Measurements from ENCODE around the gene PCDHGB5. TPM values are rescaled to one million over a fixed set of nuclear protein-coding genes. Genes with fewer than 3 reads are reported as not detected.
"Not testable (repeated sequence)": the region's sequence is repeated elsewhere in the genome, so short reads cannot be mapped to it uniquely, and the experiment has no call there.

Gene PCDHGB5
- total RNA-seq, 1 donor from 2014 or later: 18.1 TPM

DNA sequence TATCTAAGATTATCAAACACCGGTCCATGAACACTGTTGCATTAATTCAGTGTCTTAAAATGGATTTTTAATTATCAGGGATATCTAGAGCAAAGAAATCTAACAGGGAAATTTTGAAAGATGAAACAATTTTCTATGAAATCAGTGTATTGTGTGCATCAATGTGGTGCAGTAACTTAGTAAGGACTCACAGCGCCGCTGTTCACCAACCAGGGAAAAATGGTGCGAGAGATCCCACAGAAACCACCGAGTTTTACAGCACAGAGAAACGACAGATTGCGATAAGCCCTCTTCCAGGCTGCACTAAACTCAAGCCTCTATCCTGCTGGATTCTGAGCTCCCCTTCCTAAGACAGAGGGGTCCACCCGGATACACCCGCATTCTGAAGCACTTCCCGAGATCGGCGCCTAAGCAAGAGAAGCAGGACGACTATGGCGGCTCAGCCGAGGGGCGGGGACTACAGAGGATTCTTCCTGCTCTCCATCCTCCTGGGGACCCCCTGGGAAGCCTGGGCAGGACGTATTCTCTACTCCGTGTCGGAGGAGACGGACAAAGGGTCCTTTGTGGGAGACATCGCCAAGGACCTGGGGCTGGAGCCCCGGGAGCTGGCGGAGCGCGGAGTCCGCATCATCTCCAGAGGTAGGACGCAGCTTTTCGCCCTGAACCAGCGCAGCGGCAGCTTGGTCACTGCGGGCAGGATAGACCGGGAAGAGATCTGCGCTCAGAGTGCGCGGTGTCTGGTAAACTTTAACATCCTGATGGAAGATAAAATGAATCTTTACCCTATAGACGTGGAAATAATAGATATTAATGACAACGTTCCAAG, 15.1 kb upstream of the PCDHGB5 start, which contains the start of gene PCDHGA7:
PCDHGA7 (plus strand) TSS at position 274 of the 826 bp plus-strand sequence; CDS start at position 432, 158 bp downstream.
- DNase-seq: no peak

DNA sequence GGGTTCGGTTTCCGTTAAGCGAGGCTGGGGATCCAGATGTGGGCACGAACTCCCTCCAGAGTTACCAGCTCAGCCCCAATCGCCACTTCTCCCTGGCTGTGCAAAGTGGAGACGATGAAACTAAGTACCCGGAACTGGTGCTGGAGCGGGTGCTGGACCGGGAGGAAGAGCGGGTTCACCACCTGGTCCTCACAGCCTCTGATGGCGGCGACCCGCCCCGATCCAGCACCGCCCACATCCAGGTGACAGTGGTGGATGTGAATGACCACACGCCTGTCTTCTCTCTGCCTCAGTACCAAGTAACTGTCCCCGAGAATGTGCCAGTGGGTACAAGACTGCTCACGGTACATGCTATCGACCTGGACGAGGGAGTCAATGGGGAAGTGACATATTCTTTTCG, 14.4 kb upstream of the PCDHGB5 start:
- no peak for DNase-seq

- DNase-seq: no peak
These were observed 13.1 kb upstream of the PCDHGB5 start for GRCh38 chr5:141384471-141385267.

DNA sequence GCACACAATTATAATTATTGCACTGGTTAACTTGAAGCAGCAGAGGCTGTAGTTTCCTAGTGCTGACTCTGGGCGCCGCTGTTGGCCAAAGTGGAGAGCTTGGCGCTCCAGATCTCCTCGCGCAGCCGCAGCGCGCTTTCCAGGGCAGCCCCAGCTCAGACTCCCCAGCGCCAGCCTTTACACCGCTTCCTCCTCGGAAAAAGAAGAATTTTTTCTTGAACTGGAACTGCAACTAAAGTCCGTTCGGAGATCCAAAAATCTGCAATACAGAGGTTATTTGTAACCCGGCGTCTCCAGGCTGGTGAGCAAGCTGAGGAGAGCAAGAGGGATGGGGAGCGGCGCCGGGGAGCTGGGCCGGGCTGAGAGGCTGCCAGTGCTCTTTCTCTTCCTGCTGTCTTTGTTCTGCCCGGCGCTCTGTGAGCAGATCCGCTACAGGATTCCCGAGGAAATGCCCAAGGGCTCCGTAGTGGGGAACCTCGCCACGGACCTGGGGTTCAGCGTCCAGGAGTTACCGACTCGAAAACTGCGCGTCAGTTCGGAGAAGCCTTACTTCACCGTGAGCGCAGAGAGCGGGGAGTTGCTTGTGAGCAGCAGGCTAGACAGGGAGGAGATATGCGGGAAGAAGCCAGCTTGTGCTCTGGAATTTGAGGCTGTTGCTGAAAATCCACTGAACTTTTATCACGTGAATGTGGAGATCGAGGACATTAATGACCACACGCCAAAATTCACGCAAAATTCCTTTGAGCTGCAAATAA, 10.0 kb upstream of the PCDHGB5 start, which contains the start of gene PCDHGB4:
PCDHGB4 (plus strand) TSS at position 142 of the 755 bp plus-strand sequence; CDS start at position 329, 187 bp downstream.
- DNase-seq: not testable (repeated sequence)

DNA sequence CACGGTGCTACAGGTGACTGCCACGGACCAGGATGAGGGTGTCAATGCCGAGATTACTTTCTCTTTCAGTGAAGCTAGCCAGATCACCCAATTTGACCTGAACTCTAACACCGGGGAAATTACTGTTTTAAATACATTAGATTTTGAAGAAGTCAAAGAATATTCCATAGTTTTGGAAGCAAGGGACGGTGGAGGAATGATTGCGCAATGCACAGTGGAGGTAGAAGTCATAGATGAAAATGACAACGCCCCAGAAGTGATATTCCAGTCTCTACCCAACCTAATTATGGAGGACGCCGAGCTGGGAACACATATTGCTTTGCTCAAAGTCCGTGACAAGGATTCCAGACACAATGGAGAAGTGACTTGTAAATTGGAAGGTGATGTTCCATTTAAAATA, 9.1 kb upstream of the PCDHGB5 start:
- DNase-seq: no peak

- DNase-seq: no peak
These were observed 8.3 kb upstream of the PCDHGB5 start for GRCh38 chr5:141389153-141390042.

DNA sequence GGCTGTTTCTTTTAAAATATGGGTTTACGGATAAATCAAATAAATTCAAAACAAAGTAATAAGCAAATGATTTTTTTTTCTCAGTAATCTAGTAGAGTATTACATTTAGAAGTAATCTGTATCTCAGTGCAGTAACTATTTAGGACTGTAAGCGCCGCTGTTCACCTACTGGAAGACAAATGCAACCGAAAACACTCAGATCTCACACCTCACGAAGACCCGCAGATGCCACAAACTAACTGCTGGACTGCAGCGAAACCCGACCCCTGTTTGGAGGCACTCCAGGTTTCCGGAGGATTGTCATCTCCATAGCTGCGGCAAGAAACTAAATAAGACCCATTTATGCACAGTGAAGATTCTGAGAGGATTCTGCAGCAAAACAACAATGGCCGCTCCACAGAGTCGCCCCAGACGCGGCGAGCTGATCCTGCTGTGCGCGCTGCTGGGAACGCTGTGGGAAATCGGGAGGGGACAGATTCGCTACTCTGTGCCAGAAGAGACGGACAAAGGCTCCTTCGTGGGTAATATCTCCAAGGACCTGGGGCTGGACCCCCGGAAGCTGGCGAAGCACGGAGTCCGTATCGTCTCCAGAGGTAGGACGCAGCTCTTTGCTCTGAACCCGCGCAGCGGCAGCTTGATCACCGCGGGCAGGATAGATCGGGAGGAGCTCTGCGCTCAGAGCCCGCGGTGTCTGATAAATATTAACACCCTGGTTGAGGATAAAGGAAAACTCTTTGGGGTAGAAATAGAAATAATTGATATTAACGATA, 5.1 kb upstream of the PCDHGB5 start, which contains the start of gene PCDHGA8:
PCDHGA8 (plus strand) TSS at position 205 of the 770 bp plus-strand sequence; CDS start at position 386, 181 bp downstream.
- no peak for DNase-seq

- DNase-seq: no peak
These were observed 4.5 kb upstream of the PCDHGB5 start for GRCh38 chr5:141393267-141393666.

DNA sequence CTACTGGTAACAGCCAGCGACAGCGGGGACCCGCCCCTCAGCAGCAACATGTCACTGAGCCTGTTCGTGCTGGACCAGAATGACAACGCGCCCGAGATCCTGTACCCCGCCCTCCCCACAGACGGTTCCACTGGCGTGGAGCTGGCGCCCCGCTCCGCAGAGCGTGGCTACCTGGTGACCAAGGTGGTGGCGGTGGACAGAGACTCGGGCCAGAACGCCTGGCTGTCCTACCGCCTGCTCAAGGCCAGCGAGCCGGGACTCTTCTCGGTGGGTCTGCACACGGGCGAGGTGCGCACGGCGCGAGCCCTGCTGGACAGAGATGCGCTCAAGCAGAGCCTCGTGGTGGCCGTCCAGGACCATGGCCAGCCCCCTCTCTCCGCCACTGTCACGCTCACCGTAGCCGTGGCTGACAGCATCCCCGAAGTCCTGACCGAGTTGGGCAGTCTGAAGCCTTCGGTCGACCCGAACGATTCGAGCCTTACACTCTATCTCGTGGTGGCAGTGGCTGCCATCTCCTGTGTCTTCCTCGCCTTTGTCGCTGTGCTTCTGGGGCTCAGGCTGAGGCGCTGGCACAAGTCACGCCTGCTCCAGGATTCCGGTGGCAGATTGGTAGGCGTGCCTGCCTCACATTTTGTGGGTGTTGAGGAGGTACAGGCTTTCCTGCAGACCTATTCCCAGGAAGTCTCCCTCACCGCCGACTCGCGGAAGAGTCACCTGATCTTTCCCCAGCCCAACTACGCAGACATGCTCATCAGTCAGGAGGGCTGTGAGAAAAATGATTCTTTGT, 3.2 kb upstream of the PCDHGB5 start:
- DNase-seq: not testable (repeated sequence)

- DNase-seq: no peak
These were observed 861 bp downstream of the PCDHGB5 start for GRCh38 chr5:141398608-141399007.

- no peak for DNase-seq
These were observed 2.0 kb downstream of the PCDHGB5 start for GRCh38 chr5:141399555-141400258.

DNA sequence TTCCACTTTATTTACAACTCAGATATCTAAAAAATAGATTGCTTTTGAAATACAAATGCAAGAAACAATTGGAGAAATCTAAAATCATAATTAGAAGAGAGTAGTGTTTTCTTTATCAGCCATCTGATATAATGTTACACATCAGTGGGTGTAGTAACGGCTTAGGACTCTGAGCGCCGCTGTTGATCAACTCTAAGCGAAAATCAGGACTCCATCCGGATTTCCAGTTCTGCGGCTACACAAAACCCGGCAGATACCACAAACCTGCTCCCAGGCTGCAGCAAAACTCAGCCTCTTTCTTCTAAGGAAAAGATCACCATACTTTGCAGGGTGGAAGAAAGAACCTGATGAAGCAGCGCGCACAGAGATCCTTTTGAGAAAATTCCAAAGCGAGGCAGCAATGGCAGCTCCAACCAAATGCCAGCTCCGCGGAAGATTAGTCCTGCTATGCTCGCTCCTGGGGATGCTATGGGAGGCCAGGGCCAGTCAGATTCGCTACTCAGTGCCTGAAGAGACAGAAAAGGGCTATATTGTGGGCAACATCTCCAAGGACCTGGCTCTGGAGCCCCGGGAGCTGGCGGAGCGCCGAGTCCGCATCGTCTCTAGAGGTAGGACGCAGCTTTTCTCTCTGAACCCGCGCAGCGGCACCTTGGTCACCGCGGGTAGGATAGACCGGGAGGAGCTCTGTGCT, 5.0 kb downstream of the PCDHGB5 start, which contains the start of gene PCDHGA9:
PCDHGA9 (plus strand) TSS at position 226 of the 691 bp plus-strand sequence; CDS start at position 401, 175 bp downstream.
- DNase-seq: no peak

- no peak for DNase-seq
These were observed 5.6 kb downstream of the PCDHGB5 start for GRCh38 chr5:141403387-141403786.

DNA sequence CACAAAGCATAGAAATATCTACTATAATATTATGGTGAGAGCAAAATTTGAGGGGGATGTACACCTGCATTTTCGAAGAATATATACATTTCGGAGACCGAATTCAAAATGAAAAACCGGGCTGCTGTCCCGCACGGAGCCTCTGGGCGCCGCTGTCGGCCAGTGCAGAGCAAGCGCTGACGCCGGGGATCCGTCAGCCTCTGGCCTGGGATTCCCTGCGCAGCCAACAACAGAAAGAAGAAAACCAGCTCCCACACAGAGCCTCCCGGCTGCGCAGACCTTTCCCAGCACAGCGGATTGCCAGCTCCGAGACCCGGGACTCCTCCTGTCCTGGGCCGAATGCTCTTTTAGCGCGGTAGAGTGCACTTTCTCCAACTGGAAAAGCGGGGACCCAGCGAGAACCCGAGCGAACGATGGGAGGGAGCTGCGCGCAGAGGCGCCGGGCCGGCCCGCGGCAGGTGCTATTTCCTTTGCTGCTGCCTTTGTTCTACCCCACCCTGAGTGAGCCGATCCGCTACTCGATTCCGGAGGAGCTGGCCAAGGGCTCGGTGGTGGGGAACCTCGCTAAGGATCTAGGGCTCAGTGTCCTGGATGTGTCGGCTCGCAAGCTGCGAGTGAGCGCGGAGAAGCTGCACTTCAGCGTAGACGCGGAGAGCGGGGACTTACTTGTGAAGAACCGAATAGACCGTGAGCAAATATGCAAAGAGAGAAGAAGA, 10.2 kb downstream of the PCDHGB5 start, which contains the start of gene PCDHGB6:
PCDHGB6 (plus strand) TSS at position 232 of the 716 bp plus-strand sequence; CDS start at position 414, 182 bp downstream.
- DNase-seq: not testable (repeated sequence)

DNA sequence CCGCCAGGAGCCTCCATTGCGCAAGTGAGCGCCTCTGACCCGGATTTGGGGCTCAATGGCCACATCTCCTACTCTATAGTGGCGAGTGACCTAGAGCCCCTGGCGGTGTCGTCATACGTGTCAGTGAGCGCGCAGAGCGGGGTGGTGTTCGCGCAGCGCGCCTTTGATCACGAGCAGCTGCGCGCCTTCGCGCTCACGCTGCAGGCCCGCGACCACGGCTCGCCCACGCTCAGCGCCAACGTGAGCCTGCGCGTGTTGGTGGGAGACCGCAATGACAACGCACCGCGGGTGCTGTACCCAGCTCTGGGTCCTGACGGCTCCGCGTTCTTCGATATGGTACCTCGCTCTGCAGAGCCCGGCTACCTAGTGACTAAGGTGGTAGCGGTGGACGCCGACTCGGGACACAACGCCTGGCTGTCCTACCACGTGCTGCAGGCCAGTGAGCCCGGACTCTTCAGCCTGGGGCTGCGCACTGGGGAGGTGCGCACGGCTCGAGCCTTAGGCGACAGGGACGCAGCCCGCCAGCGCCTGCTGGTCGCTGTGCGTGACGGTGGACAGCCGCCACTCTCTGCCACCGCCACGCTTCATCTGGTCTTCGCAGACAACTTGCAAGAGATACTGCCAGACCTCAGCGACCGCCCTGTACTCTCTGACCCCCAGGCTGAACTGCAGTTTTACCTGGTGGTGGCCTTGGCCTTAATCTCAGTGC, 12.0 kb downstream of the PCDHGB5 start:
- no peak for DNase-seq

DNA sequence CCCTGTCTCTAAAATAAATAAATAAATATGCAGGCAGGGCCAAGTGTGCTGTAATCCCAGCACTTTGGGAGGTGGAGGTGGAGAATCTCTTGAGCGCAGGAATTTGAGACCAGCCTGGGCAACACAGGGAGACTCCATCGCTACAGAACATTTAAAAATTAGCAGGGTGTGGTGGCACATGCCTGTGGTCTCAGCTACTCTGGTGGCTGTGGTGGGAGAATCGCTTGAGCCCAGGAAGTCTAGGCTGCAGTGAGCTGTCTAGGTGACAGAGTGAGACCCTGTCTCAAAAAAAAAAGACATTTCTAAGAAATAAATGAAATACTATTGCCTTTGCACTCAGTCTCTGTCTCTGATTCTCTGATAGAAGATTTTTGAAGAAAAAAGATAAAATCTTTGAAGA, 13.8 kb downstream of the PCDHGB5 start:
- no peak for DNase-seq
